KMS-11 (cell line): ENCODE data around the gene PDE12.

Source experiments
- H2AFZ ChIP-seq: fragments of 200-600 bp; sonication (generic); 2 replicates; pipeline ENCODE4 v1.6.1; 2016; ENCODE audit warnings: antibody characterized with exemption, mixed run types, low read depth
- H3K27ac ChIP-seq: fragments of 200-600 bp; sonication (generic); 2 replicates; pipeline ENCODE4 v1.6.1; 2016; ENCODE audit warnings: mild to moderate bottlenecking, mixed run types
- H3K27me3 ChIP-seq: fragments of 200-600 bp; sonication (generic); 2 replicates; pipeline ENCODE4 v1.6.1; 2017; ENCODE audit warnings: mild to moderate bottlenecking, low read depth, mixed run types, moderate library complexity; ENCODE audit not compliant: insufficient read depth
- H3K36me3 ChIP-seq: fragments of 200-600 bp; sonication (generic); 2 replicates; pipeline ENCODE4 v1.6.1; 2017; ENCODE audit warnings: mild to moderate bottlenecking, mixed run types; ENCODE audit not compliant: insufficient read depth
- H3K4me1 ChIP-seq: fragments of 200-600 bp; sonication (generic); 2 replicates; pipeline ENCODE4 v1.6.1; 2016; ENCODE audit warnings: mild to moderate bottlenecking, low read depth, mixed run types; ENCODE audit not compliant: poor library complexity, severe bottlenecking
- H3K4me2 ChIP-seq: fragments of 200-600 bp; sonication (generic); 2 replicates; pipeline ENCODE4 v1.7.0; 2016; ENCODE audit warnings: mild to moderate bottlenecking, mixed run types
- H3K4me3 ChIP-seq: fragments of 200-600 bp; sonication (generic); IDR thresholded peaks from 2 replicates; pipeline ENCODE4 v1.6.1; 2017; ENCODE audit warnings: low read depth, low read length, mixed read lengths; ENCODE audit not compliant: insufficient read depth
- H3K79me2 ChIP-seq: fragments of 200-600 bp; sonication (generic); 2 replicates; pipeline ENCODE4 v1.6.1; 2016; ENCODE audit warnings: low read depth, mixed run types; ENCODE audit not compliant: insufficient read depth
- H3K9ac ChIP-seq: fragments of 200-600 bp; sonication (generic); 2 replicates; pipeline ENCODE4 v1.6.1; 2016; ENCODE audit warnings: mild to moderate bottlenecking, mixed run types
- H4K20me1 ChIP-seq: fragments of 200-600 bp; sonication (generic); 2 replicates; pipeline ENCODE4 v1.6.1; 2016; ENCODE audit warnings: mild to moderate bottlenecking, mixed run types; ENCODE audit not compliant: insufficient read depth
- TF ChIP-seq, protein P1 (sequence below): fragments of 200-600 bp; sonication (generic); conservative IDR thresholded peaks from 2 replicates; pipeline ENCODE4 v1.6.1; 2017; ENCODE audit warnings: low read depth, mild to moderate bottlenecking, antibody characterized with exemption, low read length, moderate library complexity, mixed read lengths

Gene PDE12

GRCh38 chr3:57587905-57588304, 31.8 kb downstream of the PDE12 start:
- Histone ChIP-seq H3K79me2 (peaks cover 68% of the 10 kb centered on the region), H3K27me3 (no peaks in the 10 kb centered on the region), H3K4me2 (no peak overlapping the region), H3K27ac (no peak overlapping the region), H3K4me3 (no peak overlapping the region), H4K20me1 (no peaks in the 10 kb centered on the region), H3K9ac (no peak overlapping the region), H2AFZ (no peak overlapping the region), H3K4me1 (peaks cover 10% of the 10 kb centered on the region), H3K36me3 (no peaks in the 10 kb centered on the region)
- TF ChIP-seq, protein P1, sequence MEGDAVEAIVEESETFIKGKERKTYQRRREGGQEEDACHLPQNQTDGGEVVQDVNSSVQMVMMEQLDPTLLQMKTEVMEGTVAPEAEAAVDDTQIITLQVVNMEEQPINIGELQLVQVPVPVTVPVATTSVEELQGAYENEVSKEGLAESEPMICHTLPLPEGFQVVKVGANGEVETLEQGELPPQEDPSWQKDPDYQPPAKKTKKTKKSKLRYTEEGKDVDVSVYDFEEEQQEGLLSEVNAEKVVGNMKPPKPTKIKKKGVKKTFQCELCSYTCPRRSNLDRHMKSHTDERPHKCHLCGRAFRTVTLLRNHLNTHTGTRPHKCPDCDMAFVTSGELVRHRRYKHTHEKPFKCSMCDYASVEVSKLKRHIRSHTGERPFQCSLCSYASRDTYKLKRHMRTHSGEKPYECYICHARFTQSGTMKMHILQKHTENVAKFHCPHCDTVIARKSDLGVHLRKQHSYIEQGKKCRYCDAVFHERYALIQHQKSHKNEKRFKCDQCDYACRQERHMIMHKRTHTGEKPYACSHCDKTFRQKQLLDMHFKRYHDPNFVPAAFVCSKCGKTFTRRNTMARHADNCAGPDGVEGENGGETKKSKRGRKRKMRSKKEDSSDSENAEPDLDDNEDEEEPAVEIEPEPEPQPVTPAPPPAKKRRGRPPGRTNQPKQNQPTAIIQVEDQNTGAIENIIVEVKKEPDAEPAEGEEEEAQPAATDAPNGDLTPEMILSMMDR: no peak

- Histone ChIP-seq H3K4me1 (peaks cover 12% of the 10 kb centered on the region), H3K9ac (no peak overlapping the region), H3K4me3 (no peak overlapping the region), H2AFZ (no peak overlapping the region), H3K79me2 (peaks cover 93% of the 10 kb centered on the region), H3K27ac (no peak overlapping the region), H3K36me3 (no peaks in the 10 kb centered on the region; the same call in 1 of the 2 replicates), H3K4me2 (no peak overlapping the region), H4K20me1 (no peaks in the 10 kb centered on the region), H3K27me3 (no peaks in the 10 kb centered on the region)
- TF ChIP-seq, protein P1: no peak
Measured at GRCh38 chr3:57592306-57592705, 36.2 kb downstream of the PDE12 start.

GRCh38 chr3:57594144-57594543, 38.1 kb downstream of the PDE12 start:
- Histone ChIP-seq H2AFZ (no peak overlapping the region), H3K36me3 (no peaks in the 10 kb centered on the region; the same call in 1 of the 2 replicates), H3K27ac (no peak overlapping the region), H3K27me3 (no peaks in the 10 kb centered on the region), H4K20me1 (no peaks in the 10 kb centered on the region), H3K79me2 (peaks cover 76% of the 10 kb centered on the region), H3K4me2 (peak overlapping the region; percentile 67; the same call in 1 of the 2 replicates), H3K4me3 (no peak overlapping the region), H3K9ac (no peak overlapping the region), H3K4me1 (peaks cover 16% of the 10 kb centered on the region)
- TF ChIP-seq, protein P1: no peak

- Histone ChIP-seq H3K36me3 (no peaks in the 10 kb centered on the region; the same call in 1 of the 2 replicates), H3K27me3 (no peaks in the 10 kb centered on the region), H3K79me2 (peaks cover 71% of the 10 kb centered on the region), H3K9ac (no peak overlapping the region), H3K27ac (no peak overlapping the region), H4K20me1 (no peaks in the 10 kb centered on the region), H3K4me1 (peaks cover 16% of the 10 kb centered on the region), H3K4me2 (peak overlapping the region; percentile 67), H2AFZ (no peak overlapping the region), H3K4me3 (no peak overlapping the region)
- TF ChIP-seq, protein P1: no peak
Measured at GRCh38 chr3:57594576-57594975, 38.5 kb downstream of the PDE12 start.
